ENCODE measurements around the gene CCNY.

The CCNY gene

DNA sequence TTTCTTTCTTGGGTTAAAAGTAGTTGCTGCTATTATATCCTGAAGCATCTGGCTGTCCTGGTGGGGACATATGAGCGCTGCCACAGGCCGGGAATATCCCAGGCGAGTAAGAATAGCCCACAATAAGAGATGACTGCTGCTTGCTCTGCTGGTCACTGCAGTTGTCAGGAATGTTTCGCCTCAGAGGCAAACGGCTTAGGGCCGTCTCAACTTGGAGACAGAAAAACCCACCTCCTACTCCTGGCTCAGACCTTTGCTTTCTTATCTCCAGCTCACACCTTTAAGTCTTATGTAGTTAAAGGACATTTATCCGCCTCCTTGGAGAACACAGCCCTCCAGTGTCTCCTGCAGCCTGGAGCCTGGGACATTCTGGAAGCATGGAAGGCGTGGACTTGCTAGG, 268.9 kb downstream of the CCNY start, which contains the start of gene GJD4:
GJD4 (plus strand) TSS at position 151 of the 400 bp plus-strand sequence; CDS start at position 378, 227 bp downstream.
- DNase-seq: no peak

DNA sequence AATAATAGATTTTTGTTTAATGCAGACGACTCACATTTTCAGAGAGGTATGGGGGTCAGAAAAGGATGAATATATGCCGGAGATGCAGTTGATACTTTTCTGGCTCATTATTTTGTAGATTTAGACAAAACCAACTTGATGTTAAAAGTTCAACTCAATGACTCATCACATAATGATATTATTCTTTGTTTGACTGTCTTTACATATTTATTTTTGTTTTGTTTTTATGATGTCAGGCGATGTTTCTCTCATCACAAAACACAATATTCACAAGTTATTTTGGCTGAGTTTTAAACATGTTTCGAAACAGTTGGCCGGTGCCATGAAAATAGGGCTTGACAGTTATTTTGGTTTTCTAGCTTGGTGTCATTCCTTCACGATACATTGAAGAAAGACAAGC, 270.1 kb downstream of the CCNY start:
- DNase-seq: no peak

DNA sequence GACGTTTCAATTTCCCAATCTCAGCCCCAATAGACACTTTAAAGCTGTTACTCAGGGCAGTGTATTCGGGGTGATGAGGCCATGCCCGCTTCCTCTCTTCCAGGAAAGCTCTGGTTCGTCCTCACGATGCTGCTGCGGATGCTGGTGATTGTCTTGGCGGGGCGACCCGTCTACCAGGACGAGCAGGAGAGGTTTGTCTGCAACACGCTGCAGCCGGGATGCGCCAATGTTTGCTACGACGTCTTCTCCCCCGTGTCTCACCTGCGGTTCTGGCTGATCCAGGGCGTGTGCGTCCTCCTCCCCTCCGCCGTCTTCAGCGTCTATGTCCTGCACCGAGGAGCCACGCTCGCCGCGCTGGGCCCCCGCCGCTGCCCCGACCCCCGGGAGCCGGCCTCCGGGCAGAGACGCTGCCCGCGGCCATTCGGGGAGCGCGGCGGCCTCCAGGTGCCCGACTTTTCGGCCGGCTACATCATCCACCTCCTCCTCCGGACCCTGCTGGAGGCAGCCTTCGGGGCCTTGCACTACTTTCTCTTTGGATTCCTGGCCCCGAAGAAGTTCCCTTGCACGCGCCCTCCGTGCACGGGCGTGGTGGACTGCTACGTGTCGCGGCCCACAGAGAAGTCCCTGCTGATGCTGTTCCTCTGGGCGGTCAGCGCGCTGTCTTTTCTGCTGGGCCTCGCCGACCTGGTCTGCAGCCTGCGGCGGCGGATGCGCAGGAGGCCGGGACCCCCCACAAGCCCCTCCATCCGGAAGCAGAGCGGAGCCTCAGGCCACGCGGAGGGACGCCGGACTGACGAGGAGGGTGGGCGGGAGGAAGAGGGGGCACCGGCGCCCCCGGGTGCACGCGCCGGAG, 271.4 kb downstream of the CCNY start:
- no peak for DNase-seq

DNA sequence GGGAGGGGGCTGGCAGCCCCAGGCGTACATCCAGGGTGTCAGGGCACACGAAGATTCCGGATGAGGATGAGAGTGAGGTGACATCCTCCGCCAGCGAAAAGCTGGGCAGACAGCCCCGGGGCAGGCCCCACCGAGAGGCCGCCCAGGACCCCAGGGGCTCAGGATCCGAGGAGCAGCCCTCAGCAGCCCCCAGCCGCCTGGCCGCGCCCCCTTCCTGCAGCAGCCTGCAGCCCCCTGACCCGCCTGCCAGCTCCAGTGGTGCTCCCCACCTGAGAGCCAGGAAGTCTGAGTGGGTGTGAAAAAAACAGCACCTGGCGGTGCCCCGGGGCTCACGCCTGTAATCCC, 272.0 kb downstream of the CCNY start:
- DNase-seq: no peak

DNA sequence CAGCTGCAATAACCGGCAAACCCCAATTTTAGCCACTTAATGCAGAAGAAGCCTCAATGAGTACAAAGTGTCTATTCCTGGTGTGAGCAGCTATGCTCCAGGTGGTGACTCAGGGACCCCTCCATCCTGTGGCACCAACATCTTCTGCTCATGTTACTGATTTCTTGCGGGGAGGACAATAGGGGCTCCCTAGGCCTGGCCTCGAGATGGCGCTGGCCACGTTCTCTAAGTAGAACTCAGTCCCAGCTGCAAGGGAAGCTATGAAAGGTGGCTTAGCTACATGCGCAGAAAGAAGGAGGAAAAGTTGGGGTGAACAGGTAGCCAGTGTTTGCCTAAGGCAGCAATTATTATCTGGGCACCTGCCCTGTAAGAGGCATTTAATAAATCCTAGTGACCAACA, 275.4 kb downstream of the CCNY start:
- DNase-seq: no peak

DNA sequence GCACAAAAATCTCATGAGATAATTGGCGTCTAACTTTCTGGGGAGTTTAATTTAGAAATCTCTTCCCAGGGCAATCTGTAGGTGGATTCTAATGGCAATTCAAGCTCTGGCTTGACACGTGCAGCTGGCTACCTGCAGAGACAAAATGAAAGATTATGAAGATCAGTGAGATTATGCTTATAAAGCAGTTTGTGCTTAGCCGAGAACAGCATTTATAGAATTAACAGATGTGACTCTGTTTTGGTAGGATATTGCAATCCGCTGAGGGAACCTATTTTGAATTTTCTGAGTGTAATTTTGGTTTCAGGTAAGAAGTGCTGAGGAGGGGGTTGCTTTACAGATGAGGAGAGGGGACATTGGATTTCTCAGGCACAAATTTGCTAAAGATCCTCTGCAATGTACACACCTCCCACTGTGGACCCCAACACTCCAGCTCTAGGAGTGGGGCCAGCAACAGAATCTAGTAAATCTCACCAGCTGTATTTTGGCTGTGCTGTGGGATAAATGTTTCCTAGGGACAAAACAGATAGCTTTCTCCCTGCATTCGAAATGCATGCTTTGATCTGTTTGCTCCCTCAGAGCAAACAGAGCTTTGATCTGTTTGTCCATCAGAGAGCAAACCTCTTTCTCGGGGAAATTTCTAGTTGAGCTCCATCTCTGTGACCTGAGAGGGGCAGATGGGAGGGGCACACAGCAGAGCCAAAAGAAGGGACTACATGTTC, 276.2 kb downstream of the CCNY start:
- no peak for DNase-seq

DNA sequence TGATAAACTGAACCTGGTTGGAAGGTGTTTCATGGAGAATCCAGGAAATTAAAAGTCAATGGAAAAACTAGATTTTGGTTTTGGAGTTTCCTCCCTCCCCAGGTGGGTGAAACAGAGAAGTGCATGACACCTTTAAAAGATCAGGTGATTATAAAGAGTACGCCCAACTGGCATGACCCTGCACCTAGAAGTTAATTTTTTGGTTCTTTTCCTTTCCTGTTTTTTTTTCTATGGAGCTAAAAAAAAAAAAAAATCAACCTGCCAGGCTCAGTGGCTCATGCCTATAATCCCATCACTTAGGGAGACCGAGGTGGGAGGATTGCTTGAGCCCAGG, 276.8 kb downstream of the CCNY start:
- DNase-seq: no peak

DNA sequence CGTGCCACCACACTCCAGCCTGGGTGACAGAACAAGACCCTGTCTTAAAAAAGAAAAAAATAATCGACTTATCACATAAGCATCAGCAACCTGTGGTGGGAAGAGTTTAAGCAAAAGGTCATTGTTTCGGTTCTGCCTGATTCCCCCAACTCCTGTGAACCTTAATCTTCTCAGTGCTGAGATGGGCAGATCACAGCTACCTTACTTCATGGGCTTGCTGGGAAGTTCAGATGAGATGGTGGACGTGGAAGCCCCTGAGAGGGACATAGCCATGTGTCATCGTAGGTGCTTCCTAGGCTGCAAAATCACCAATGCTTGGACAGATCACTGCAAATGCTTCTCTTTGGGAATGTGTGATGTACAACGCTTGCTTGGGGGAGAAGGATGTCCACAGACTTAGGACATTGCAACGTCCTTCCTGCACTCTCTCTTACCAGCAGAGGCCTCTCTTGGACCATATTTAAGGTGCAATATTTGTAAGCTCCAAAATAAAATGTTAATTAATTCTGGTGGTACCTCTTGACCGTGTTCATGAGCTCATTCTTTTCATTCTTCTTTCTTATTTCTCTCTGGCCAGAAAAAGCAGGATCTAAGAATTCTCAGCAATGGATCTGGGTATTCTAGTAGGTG, 277.4 kb downstream of the CCNY start:
- no peak for DNase-seq

DNA sequence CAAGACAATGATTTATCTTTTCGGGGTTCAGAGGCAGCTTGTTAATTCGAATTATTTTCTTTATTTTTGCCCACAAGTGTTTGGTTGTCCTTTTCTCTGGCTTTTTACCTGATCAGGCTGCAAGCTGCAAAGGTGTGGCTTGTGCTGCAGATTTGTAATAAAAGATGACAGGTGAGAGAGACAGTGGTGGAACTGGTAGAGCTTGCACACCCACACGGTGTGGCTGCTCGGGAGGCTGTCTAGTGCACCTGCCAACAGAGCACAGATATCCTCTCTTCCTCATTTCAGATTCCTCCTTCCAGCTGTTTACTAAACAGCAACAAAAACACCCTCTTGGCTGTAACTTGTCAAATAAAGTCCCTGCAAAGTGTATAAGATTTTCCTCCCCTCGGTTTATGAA, 278.0 kb downstream of the CCNY start:
- no peak for DNase-seq
